ENCODE results near the gene OR7C1.
"Not testable (repeated sequence)": the region's sequence is repeated elsewhere in the genome, so short reads cannot be mapped to it uniquely, and the experiment has no call there.

OR7C1 gene

DNA sequence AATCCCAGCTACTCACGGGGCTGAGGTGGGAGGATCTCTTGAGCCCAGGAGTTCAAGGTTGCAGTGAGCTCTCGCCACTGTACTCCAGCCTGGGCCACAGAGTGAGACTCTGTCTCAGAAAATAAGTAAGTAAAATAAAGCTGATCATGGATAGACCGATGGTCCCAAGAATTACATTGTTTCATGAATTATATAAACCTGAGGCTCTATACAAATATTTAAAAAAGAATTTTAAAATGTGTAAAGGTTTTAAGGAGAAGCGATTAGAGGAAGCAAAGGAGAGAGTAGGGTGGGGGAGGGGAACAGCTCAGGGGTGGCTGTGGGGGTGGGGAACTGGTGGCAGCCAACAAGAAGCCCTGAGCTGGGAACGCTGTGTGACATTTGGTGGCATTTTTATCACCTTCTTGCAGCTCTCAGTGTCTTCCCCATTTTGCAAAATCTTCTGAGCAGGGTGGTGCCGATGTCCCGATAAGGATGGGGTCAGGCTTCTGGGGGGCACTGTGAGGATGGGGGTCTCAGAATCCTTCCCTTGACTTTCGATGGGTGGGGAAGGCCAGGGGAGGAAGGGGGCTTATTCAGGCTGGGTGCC, 51.5 kb downstream of the OR7C1 start:
- not testable (repeated sequence) for DNase-seq

DNA sequence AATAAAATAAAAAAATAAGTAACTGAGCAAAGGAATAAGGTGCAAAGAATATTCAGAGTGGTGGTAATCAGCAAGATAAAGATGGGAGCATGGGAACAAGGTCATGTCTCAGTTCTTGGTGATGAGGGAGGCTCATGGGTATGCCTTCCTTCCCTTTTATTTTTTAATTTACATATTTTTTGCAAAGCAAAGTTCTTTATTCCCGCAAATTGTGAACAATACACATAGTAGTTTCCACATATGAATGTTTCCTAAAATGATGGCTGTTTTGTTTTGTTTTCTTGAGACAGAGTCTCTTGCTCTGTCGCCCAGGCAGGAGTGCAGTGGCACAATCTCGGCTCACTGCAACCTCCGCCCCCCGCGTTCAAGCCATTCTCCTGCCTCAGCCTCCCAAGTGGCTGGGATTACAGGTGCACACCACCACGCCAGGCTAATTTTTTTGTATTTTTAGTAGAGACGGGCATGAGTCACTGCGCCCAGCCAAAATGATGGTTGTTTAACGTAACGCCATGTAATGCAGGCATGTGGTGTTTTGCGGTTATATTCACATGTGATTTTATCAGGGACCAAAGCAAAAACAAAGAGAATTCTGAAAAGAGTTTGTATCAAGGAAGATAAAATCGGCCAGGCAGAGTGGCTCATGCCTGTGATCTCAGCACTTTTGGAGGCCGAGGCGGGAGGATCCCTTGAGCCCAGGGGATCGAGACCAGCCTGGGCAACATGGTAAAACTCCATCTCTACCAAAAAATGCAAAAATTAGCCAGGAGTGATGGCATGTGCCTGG, 52.2 kb downstream of the OR7C1 start:
- DNase-seq, result no peak

DNA sequence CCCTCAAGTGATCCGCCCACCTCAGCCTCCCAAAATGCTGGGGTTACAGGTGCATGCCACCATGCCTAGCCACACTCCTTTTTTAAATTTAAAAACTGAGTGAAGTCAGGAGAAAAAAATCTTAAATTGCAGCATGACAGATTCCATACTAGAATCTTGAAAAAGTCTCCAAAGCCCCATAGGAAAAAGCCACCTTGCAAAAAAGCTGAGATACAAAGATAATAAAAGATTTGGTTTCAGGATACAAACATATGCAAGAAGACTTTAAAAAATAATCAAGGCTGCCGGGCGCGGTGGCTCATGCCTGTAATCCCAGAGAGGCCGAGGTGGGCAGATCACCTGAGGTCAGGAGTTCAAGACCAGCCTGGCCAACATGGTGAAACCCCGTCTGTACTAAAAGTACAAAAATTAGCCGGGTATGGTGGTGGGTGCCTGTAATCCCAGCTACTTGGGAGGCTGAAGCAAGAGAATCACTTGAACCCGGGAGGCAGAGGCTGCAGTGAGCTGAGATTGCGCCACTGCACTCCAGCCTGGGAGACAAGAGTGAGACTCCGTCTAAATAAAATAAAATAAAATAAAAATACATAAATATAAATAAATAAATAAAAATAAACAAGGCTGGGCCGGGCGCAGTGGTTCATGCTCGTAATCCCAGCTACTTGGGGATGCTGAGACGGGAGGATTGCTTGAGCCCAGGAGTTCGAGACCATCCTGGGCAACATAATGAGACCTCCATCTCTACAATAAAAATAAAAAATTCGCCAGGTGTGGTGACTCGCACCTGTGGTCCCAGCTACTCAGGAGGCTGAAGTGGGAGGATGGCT, 53.1 kb downstream of the OR7C1 start:
- not testable (repeated sequence) for DNase-seq

- not testable (repeated sequence) for DNase-seq
Measured at GRCh38 chr19:14780622-14781225, 54.3 kb downstream of the OR7C1 start.

DNA sequence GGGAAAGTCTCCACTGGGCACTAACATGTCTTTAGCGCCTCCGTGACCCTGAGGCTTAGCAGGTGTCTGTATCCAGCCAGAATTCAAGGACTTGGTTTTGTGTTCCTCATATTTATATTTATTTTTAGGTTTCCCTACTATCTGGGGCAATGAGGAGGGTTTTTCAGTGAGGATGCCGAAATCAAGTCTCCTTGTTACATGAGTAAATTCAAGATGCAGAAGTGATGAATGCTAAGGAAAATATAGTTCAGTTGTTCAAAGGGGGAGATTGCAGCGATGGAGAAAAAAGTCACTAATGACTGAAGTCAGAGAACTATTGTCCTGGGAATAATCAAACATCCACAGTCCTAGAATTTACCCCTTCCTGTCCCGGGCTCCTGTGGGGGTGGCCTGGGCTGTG, 55.8 kb downstream of the OR7C1 start:
- no peak for DNase-seq

GRCh38 chr19:14778110-14778845, 56.7 kb downstream of the OR7C1 start, which contains the start of gene ADGRE2:
ADGRE2 (minus strand) TSS chr19:14778560; CDS start chr19:14776756, 1,804 bp downstream.
- DNase-seq, result not testable (repeated sequence)

GRCh38 chr19:14777645-14778044, 57.3 kb downstream of the OR7C1 start:
- not testable (repeated sequence) for DNase-seq

DNA sequence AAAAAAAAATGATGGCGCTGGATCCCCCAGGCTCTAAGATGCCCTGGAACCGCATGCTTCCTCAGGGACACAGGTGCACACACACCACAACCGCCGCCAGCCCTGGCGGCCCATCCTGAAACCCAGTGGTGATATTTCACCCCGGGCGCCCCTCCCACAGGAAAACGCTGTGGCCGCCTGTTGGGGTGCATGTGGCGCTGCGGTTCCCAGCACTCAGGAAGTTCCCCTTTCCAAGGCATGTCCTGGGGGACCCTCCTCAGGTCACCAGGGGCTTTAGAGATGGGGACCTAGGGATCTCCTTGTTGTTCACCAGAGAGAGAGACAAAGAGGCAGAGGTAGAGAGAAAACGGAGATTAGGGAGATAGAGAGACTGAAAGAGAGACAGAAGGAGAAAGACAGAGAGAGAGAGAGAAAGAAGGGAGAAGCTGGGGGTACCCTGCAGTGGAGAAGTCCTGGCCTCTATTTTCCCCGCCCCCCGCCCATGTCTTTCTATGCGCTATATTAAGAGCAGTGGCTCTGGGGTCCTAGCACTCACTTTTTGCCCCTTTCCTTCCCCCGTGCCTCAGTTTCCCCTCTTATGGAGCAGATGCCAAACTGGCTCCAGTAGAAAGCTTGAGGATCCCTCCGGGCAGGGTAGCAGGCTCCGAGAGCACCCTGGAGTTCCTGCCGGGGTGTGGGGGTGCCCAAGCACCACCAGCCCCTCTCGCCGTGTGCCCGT, 59.0 kb downstream of the OR7C1 start:
- DNase-seq, result peak; percentile 33

- DNase-seq, result not testable (repeated sequence)
Measured at GRCh38 chr19:14775326-14775725, 59.7 kb downstream of the OR7C1 start.

DNA sequence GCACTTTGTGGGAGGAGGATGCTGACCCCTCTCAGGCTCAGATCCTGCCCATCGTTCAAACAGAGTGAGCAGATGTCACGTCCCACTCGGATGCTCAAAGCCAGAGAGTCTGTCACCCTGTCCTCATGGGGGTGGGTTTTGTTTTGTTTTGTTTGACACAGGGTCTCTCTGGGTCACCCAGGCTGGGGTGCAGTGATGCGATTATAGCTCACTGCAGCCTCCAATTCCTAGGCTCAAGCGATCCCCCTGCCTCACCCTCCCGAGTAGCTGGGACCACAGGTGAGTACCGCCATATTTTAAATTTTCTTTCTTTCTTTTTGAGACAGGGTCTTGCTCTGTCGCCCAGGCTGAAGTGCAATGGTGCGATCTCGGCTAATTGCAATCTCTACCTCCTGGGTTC, 60.6 kb downstream of the OR7C1 start:
- DNase-seq, result no peak

- DNase-seq, result not testable (repeated sequence)
Measured at GRCh38 chr19:14773722-14774121, 61.3 kb downstream of the OR7C1 start.

GRCh38 chr19:14772995-14773394, 62.0 kb downstream of the OR7C1 start:
- DNase-seq, result no peak

GRCh38 chr19:14772467-14772866, 62.5 kb downstream of the OR7C1 start:
- DNase-seq, result no peak

- DNase-seq, result no peak
Measured at GRCh38 chr19:14770944-14771839, 63.8 kb downstream of the OR7C1 start.

DNA sequence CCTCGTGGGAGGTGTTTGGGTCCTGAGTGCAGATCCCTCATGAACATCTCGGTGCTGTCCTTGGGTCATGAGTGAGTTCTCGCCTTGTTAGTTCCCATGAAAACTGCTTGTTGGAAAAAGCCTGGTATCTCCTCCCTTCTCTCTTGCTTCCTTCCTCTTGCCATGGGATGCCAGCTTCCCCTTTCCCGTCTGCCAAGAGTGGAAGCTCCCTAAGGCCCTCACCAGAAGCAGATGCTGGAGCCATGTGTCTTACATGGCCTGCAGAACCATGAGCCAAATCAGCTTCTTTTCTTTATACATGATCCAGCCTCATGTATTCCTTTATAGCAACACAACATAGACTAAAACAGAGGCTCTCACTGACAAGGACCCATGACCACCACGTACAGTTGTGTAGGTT, 64.8 kb downstream of the OR7C1 start:
- no peak for DNase-seq

DNA sequence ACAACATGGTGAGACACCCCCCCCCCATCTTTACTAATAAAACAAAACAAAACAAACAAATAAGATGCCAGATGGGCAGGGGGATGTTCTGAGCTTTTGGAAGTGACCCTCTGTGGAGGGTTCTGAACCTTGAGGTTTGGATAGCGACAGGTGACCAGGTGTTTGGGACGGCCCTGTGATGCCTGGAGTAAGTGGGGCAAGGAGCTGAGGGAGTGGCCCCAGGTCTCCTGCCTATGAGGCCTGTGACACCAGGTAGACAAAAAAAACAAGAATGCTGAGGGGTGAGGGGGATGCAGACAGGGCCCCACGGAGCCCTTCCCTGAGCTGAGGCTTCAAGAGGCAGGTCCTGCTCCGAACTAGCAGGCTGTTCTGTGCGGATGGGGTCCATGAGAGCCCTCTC, 65.8 kb downstream of the OR7C1 start:
- DNase-seq, result no peak

DNA sequence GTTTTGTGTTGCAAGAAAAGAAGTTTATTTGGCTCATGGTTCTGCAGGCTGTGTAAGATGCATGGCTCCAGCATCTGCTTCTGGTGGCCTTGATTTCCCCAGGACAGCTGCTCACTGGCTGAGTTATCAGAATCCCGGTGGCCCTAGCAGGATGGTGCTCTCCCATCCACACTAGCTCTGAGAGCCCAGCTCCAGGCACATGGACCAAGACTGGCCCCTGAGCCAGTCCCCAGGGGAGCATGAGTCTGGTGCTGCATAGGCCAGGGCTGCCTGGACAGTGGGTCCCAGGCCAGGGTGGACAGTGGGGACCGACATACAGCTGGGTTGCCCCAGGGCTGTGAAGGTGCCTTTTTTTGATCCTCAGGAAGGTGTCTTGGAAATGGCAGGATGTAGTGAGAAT, 67.0 kb downstream of the OR7C1 start:
- DNase-seq, result no peak

- no peak for DNase-seq
Measured at GRCh38 chr19:14767466-14767971, 67.5 kb downstream of the OR7C1 start.

GRCh38 chr19:14765841-14766240, 69.1 kb downstream of the OR7C1 start:
- not testable (repeated sequence) for DNase-seq

- not testable (repeated sequence) for DNase-seq
Measured at GRCh38 chr19:14765403-14765802, 69.6 kb downstream of the OR7C1 start.
